Neural cell (in vitro differentiated cells): ENCODE data around the gene MICALL1. TPM values are rescaled to one million over a fixed set of nuclear protein-coding genes. Genes with fewer than 3 reads are reported as not detected.
"Not testable (repeated sequence)": the region's sequence is repeated elsewhere in the genome, so short reads cannot be mapped to it uniquely, and the experiment has no call there.

Experiments used
- H2AFZ ChIP-seq: fragments of 200-600, 300-800 bp; sonication (generic), shearing (Covaris generic); 2 replicates; pipeline ENCODE4 v1.6.0; 2014; ENCODE audit warnings: low read depth, mild to moderate bottlenecking, antibody characterized with exemption, low read length, moderate library complexity
- H3F3A ChIP-seq: fragments of 200-600 bp; shearing (Covaris generic); 2 replicates; pipeline ENCODE4 v1.6.1; 2016; ENCODE audit warnings: mild to moderate bottlenecking, moderate library complexity, mixed read lengths, antibody characterized with exemption, low read length; ENCODE audit not compliant: insufficient read depth, poor library complexity, severe bottlenecking
- H3K27ac ChIP-seq: fragments of 200-600, 300-800 bp; sonication (generic), shearing (Covaris generic); 2 replicates; pipeline ENCODE4 v1.5.1; 2014; ENCODE audit warnings: mild to moderate bottlenecking, low read length, moderate library complexity
- H3K27me3 ChIP-seq: fragments of 300-800, 200-600 bp; sonication (generic), shearing (Covaris generic); 2 replicates; pipeline ENCODE4 v1.6.0; 2014; ENCODE audit warnings: mild to moderate bottlenecking, low read depth, low read length, moderate library complexity; ENCODE audit not compliant: insufficient read depth
- H3K36me3 ChIP-seq: fragments of 300-800, 200-600 bp; sonication (generic), shearing (Covaris generic); 2 replicates; pipeline ENCODE4 v1.5.1; 2014; ENCODE audit warnings: mild to moderate bottlenecking, antibody characterized with exemption, low read length, moderate library complexity; ENCODE audit not compliant: insufficient read depth
- H3K4me2 ChIP-seq: fragments of 300-800, 200-600 bp; sonication (generic), shearing (Covaris generic); 2 replicates; pipeline ENCODE4 v1.6.0; 2014; ENCODE audit warnings: mild to moderate bottlenecking, low read length
- H3K4me3 ChIP-seq: fragments of 300-800, 200-600 bp; sonication (generic), shearing (Covaris generic); 2 replicates; pipeline ENCODE4 v1.5.1; 2014; ENCODE audit warnings: mild to moderate bottlenecking, low read length, moderate library complexity
- H3K79me2 ChIP-seq: fragments of 200-600 bp; shearing (Covaris generic); replicated peaks from 2 replicates; pipeline ENCODE4 v1.6.0; 2014; ENCODE audit warnings: mild to moderate bottlenecking, low read length, moderate library complexity; ENCODE audit not compliant: insufficient read depth
- H3K9ac ChIP-seq: fragments of 300-800, 200-600 bp; sonication (generic), shearing (Covaris generic); 2 replicates; pipeline ENCODE4 v1.6.1; 2016; ENCODE audit warnings: mild to moderate bottlenecking, low read length, mixed read lengths
- H3K9me2 ChIP-seq: fragments of 200-600 bp; shearing (Covaris generic); 2 replicates; pipeline ENCODE4 v1.6.1; 2016; ENCODE audit warnings: mild to moderate bottlenecking, low read length, mixed read lengths; ENCODE audit not compliant: insufficient read depth
- H3K9me3 ChIP-seq: fragments of 200-600, 300-800 bp; sonication (generic), shearing (Covaris generic); 2 replicates; pipeline ENCODE4 v1.6.1; 2016; ENCODE audit warnings: mild to moderate bottlenecking, mixed run types, low read length, moderate library complexity, mixed read lengths
- H4K20me1 ChIP-seq: fragments of 200-600 bp; shearing (Covaris generic); 2 replicates; pipeline ENCODE4 v1.6.1; 2016; ENCODE audit warnings: mild to moderate bottlenecking, mixed run types; ENCODE audit not compliant: insufficient read depth
- CTCF ChIP-seq: fragments of 450-650 bp; IDR thresholded peaks from 2 replicates; pipeline ENCODE4 v1.5.1; 2014; ENCODE audit warnings: antibody characterized with exemption, mild to moderate bottlenecking, moderate library complexity; ENCODE audit not compliant: poor library complexity, severe bottlenecking
- EP300 ChIP-seq: fragments of 450-650 bp; conservative IDR thresholded peaks from 2 replicates; pipeline ENCODE4 v1.6.1; 2014; ENCODE audit warnings: antibody characterized with exemption, mild to moderate bottlenecking, moderate library complexity; ENCODE audit not compliant: poor library complexity, severe bottlenecking
- EZH2 ChIP-seq: fragments of 200-600, 300-800 bp; shearing (Covaris generic), sonication (generic); IDR thresholded peaks from 2 replicates; pipeline ENCODE4 v1.6.1; 2014; ENCODE audit warnings: antibody characterized with exemption, low read length, borderline replicate concordance, mild to moderate bottlenecking; ENCODE audit not compliant: insufficient read depth, poor library complexity, severe bottlenecking
- MXI1 ChIP-seq: fragments of 450-650 bp; conservative IDR thresholded peaks from 2 replicates; pipeline ENCODE4 v1.6.1; 2014; ENCODE audit warnings: antibody characterized with exemption, mild to moderate bottlenecking; ENCODE audit not compliant: poor library complexity, severe bottlenecking
- POLR2AphosphoS5 ChIP-seq: IDR thresholded peaks from 2 replicates; pipeline ENCODE4 v1.6.1; 2012
- RAD21 ChIP-seq: fragments of 450-650 bp; conservative IDR thresholded peaks from 2 replicates; pipeline ENCODE4 v1.6.1; 2014; ENCODE audit warnings: antibody characterized with exemption, mild to moderate bottlenecking, moderate library complexity
- REST ChIP-seq: IDR thresholded peaks from 2 replicates; pipeline ENCODE4 v1.6.1; 2012; ENCODE audit warnings: borderline replicate concordance
- SMC3 ChIP-seq: fragments of 450-650 bp; conservative IDR thresholded peaks from 2 replicates; pipeline ENCODE4 v1.6.1; 2014; ENCODE audit warnings: antibody characterized with exemption, mild to moderate bottlenecking, moderate library complexity; ENCODE audit not compliant: poor library complexity
- TAF1 ChIP-seq: IDR thresholded peaks from 2 replicates; pipeline ENCODE4 v1.6.1; 2012; ENCODE audit warnings: low read depth
- polyA plus RNA-seq: library from polyadenylated mRNA; depleted of rRNA; stranded (reverse); fragments of >200 nt; gene quantifications from 2 replicates; pipeline ENCODE4 v1.2.3, GENCODE V29; 2014

MICALL1 gene
- polyA plus RNA-seq, 1 donor from 2014 or later: 11.4 TPM

- no peaks in the 10 kb centered on the region for H3K9me3 ChIP-seq
- peaks cover 16% of the 10 kb centered on the region for H3K79me2 ChIP-seq
- no peaks in the 10 kb centered on the region for H3K9me2 ChIP-seq
- no peaks in the 10 kb centered on the region for H3F3A ChIP-seq
- H2AFZ ChIP-seq: no peak overlapping the region
- H3K4me3 ChIP-seq: no peak overlapping the region
- H3K27me3 ChIP-seq: no peaks in the 10 kb centered on the region
- H3K9ac ChIP-seq: no peak overlapping the region
- H3K36me3 ChIP-seq: no peaks in the 10 kb centered on the region
- TF ChIP-seq POLR2AphosphoS5 (no peak), REST (no peak), EP300 (no peak), RAD21 (no peak), TAF1 (no peak), MXI1 (no peak), CTCF (no peak), SMC3 (no peak), EZH2 (no peak)
- no peak overlapping the region for H3K4me2 ChIP-seq
- H4K20me1 ChIP-seq: no peaks in the 10 kb centered on the region
- no peak overlapping the region for H3K27ac ChIP-seq
Measured at GRCh38 chr22:37951305-37951704, 45.2 kb downstream of the MICALL1 start.

- not testable (repeated sequence) for H3K36me3 ChIP-seq, H3K9me2 ChIP-seq, H3K27me3 ChIP-seq, H3K9me3 ChIP-seq, H4K20me1 ChIP-seq, H3F3A ChIP-seq
- H3K9ac ChIP-seq: peak overlapping the region; percentile 89
- H2AFZ ChIP-seq: peak overlapping the region; percentile 65
- H3K4me3 ChIP-seq: peak overlapping the region; percentile 99
- H3K79me2 ChIP-seq: peaks cover 16% of the 10 kb centered on the region
- peak overlapping the region; percentile 48 for H3K27ac ChIP-seq
- peak overlapping the region; percentile 88 for H3K4me2 ChIP-seq
Measured at GRCh38 chr22:37952629-37953028, 46.5 kb downstream of the MICALL1 start.

GRCh38 chr22:37953062-37953436, 47.0 kb downstream of the MICALL1 start:
- H2AFZ ChIP-seq: peak overlapping the region; percentile 65
- peaks cover 16% of the 10 kb centered on the region for H3K79me2 ChIP-seq
- H3K9me2 ChIP-seq: no peaks in the 10 kb centered on the region
- TF ChIP-seq POLR2AphosphoS5 (no peak), EZH2 (no peak), CTCF (no peak), MXI1 (no peak), SMC3 (no peak), EP300 (no peak), REST (no peak), TAF1 (no peak), RAD21 (no peak)
- no peaks in the 10 kb centered on the region for H3F3A ChIP-seq
- no peaks in the 10 kb centered on the region for H4K20me1 ChIP-seq
- peak overlapping the region; percentile 48 for H3K27ac ChIP-seq
- H3K27me3 ChIP-seq: no peaks in the 10 kb centered on the region
- H3K9me3 ChIP-seq: no peaks in the 10 kb centered on the region
- no peaks in the 10 kb centered on the region for H3K36me3 ChIP-seq
- peak overlapping the region; percentile 99 for H3K4me3 ChIP-seq
- peak overlapping the region; percentile 89 for H3K9ac ChIP-seq
- peak overlapping the region; percentile 88 for H3K4me2 ChIP-seq
